Measurements from ENCODE around the gene LRIT1. TPM values are rescaled to one million over a fixed set of nuclear protein-coding genes. Genes with fewer than 3 reads are reported as not detected.

LRIT1 gene
- total RNA-seq, 2 donors from 2014 or later: not detected

- H3K4me1 Mint-ChIP-seq: peaks cover 7% of the 10 kb centered on the region
- no peaks in the 10 kb centered on the region for H3K36me3 Mint-ChIP-seq (ENCODE audit: low read depth)
- no peak for ATAC-seq (replicated peaks)
- no peak overlapping the region for H3K27ac Mint-ChIP-seq
- peaks cover 16% of the 10 kb centered on the region for H3K27me3 Mint-ChIP-seq
- H3K9me3 Mint-ChIP-seq: no peaks in the 10 kb centered on the region
- no peak overlapping the region for H3K4me3 Mint-ChIP-seq
Observed at GRCh38 chr10:84212014-84212413, 29.3 kb downstream of the LRIT1 start.

- no peak overlapping the region for H3K27ac Mint-ChIP-seq
- H3K36me3 Mint-ChIP-seq (ENCODE audit: low read depth): no peaks in the 10 kb centered on the region
- H3K27me3 Mint-ChIP-seq: peaks cover 20% of the 10 kb centered on the region
- peaks cover 7% of the 10 kb centered on the region for H3K4me1 Mint-ChIP-seq
- H3K9me3 Mint-ChIP-seq: no peaks in the 10 kb centered on the region
- ATAC-seq (replicated peaks): no peak
- H3K4me3 Mint-ChIP-seq: no peak overlapping the region
Observed at GRCh38 chr10:84211566-84211965, 29.8 kb downstream of the LRIT1 start.

GRCh38 chr10:84208023-84208422 lies 33.3 kb downstream of the LRIT1 start:
- H3K4me3 Mint-ChIP-seq: no peak overlapping the region
- H3K27me3 Mint-ChIP-seq: peaks cover 12% of the 10 kb centered on the region
- no peaks in the 10 kb centered on the region for H3K4me1 Mint-ChIP-seq
- H3K36me3 Mint-ChIP-seq (ENCODE audit: low read depth): no peaks in the 10 kb centered on the region
- no peaks in the 10 kb centered on the region for H3K9me3 Mint-ChIP-seq
- ATAC-seq (replicated peaks): no peak
- H3K27ac Mint-ChIP-seq: no peak overlapping the region

GRCh38 chr10:84205853-84206525 lies 35.4 kb downstream of the LRIT1 start:
- no peak for ATAC-seq (replicated peaks)
- Mint-ChIP-seq H3K27me3 (peaks cover 12% of the 10 kb centered on the region), H3K4me3 (no peak overlapping the region), H3K27ac (no peak overlapping the region), H3K9me3 (no peaks in the 10 kb centered on the region), H3K36me3 (ENCODE audit: low read depth) (no peaks in the 10 kb centered on the region), H3K4me1 (no peaks in the 10 kb centered on the region)

GRCh38 chr10:84205049-84205852 lies 36.1 kb downstream of the LRIT1 start:
- no peaks in the 10 kb centered on the region for H3K4me1 Mint-ChIP-seq
- no peak overlapping the region for H3K4me3 Mint-ChIP-seq
- H3K9me3 Mint-ChIP-seq: no peaks in the 10 kb centered on the region
- no peaks in the 10 kb centered on the region for H3K36me3 Mint-ChIP-seq (ENCODE audit: low read depth)
- H3K27ac Mint-ChIP-seq: no peak overlapping the region
- peaks cover 10% of the 10 kb centered on the region for H3K27me3 Mint-ChIP-seq
- peak; percentile 72 for ATAC-seq (replicated peaks)

GRCh38 chr10:84204610-84205009 lies 36.7 kb downstream of the LRIT1 start:
- ATAC-seq (replicated peaks): no peak
- Mint-ChIP-seq H3K27me3 (peaks cover 10% of the 10 kb centered on the region), H3K27ac (no peak overlapping the region), H3K4me3 (no peak overlapping the region), H3K9me3 (no peaks in the 10 kb centered on the region), H3K36me3 (ENCODE audit: low read depth) (no peaks in the 10 kb centered on the region), H3K4me1 (no peaks in the 10 kb centered on the region)

GRCh38 chr10:84204122-84204521 lies 37.2 kb downstream of the LRIT1 start:
- Mint-ChIP-seq H3K27me3 (peaks cover 10% of the 10 kb centered on the region), H3K27ac (no peak overlapping the region), H3K9me3 (no peaks in the 10 kb centered on the region), H3K4me3 (no peak overlapping the region), H3K36me3 (ENCODE audit: low read depth) (no peaks in the 10 kb centered on the region), H3K4me1 (no peaks in the 10 kb centered on the region)
- ATAC-seq (replicated peaks): no peak

GRCh38 chr10:84202349-84202748 lies 39.0 kb downstream of the LRIT1 start:
- H3K27me3 Mint-ChIP-seq: peaks cover 12% of the 10 kb centered on the region
- no peak for ATAC-seq (replicated peaks)

GRCh38 chr10:84201682-84202081 lies 39.7 kb downstream of the LRIT1 start:
- Mint-ChIP-seq H3K4me1 (no peaks in the 10 kb centered on the region), H3K9me3 (no peaks in the 10 kb centered on the region), H3K36me3 (ENCODE audit: low read depth) (no peaks in the 10 kb centered on the region), H3K27me3 (peaks cover 13% of the 10 kb centered on the region), H3K27ac (no peak overlapping the region), H3K4me3 (no peak overlapping the region)
- ATAC-seq (replicated peaks): no peak

More at GRCh38 chr10:84202349-84202748, 39.0 kb downstream of the LRIT1 start:
- Mint-ChIP-seq H3K4me1 (no peaks in the 10 kb centered on the region), H3K4me3 (no peak overlapping the region), H3K27ac (no peak overlapping the region), H3K9me3 (no peaks in the 10 kb centered on the region), H3K36me3 (ENCODE audit: low read depth) (no peaks in the 10 kb centered on the region)

GRCh38 chr10:84201244-84201606 lies 40.1 kb downstream of the LRIT1 start:
- Mint-ChIP-seq H3K27ac (no peak overlapping the region), H3K9me3 (no peaks in the 10 kb centered on the region), H3K4me1 (no peaks in the 10 kb centered on the region), H3K27me3 (peaks cover 17% of the 10 kb centered on the region), H3K36me3 (ENCODE audit: low read depth) (no peaks in the 10 kb centered on the region), H3K4me3 (no peak overlapping the region)
- ATAC-seq (replicated peaks): no peak

- ATAC-seq (replicated peaks): no peak
- H3K36me3 Mint-ChIP-seq (ENCODE audit: low read depth): no peaks in the 10 kb centered on the region
- H3K4me3 Mint-ChIP-seq: no peak overlapping the region
- no peak overlapping the region for H3K27ac Mint-ChIP-seq
- H3K4me1 Mint-ChIP-seq: no peaks in the 10 kb centered on the region
- H3K9me3 Mint-ChIP-seq: no peaks in the 10 kb centered on the region
- peaks cover 21% of the 10 kb centered on the region for H3K27me3 Mint-ChIP-seq
Observed at GRCh38 chr10:84200537-84201243, 40.7 kb downstream of the LRIT1 start.

GRCh38 chr10:84198206-84198915 lies 43.0 kb downstream of the LRIT1 start:
- Mint-ChIP-seq H3K9me3 (no peaks in the 10 kb centered on the region), H3K36me3 (ENCODE audit: low read depth) (no peaks in the 10 kb centered on the region), H3K27me3 (peaks cover 27% of the 10 kb centered on the region), H3K4me1 (no peaks in the 10 kb centered on the region), H3K27ac (no peak overlapping the region), H3K4me3 (no peak overlapping the region)
- no peak for ATAC-seq (replicated peaks)

- Mint-ChIP-seq H3K36me3 (ENCODE audit: low read depth) (no peaks in the 10 kb centered on the region), H3K4me3 (no peak overlapping the region), H3K4me1 (no peaks in the 10 kb centered on the region), H3K27me3 (peaks cover 32% of the 10 kb centered on the region), H3K9me3 (no peaks in the 10 kb centered on the region), H3K27ac (no peak overlapping the region)
- ATAC-seq (replicated peaks): no peak
Observed at GRCh38 chr10:84197643-84198042, 43.7 kb downstream of the LRIT1 start.

- Mint-ChIP-seq H3K27me3 (peaks cover 36% of the 10 kb centered on the region), H3K9me3 (no peaks in the 10 kb centered on the region), H3K27ac (no peak overlapping the region), H3K4me3 (no peak overlapping the region), H3K4me1 (no peaks in the 10 kb centered on the region), H3K36me3 (ENCODE audit: low read depth) (no peaks in the 10 kb centered on the region)
- no peak for ATAC-seq (replicated peaks)
Observed at GRCh38 chr10:84196941-84197340, 44.4 kb downstream of the LRIT1 start.
